Ascending aorta (tissue), 2 donors: ENCODE data around the gene AFF3. TPM values are rescaled to one million over a fixed set of nuclear protein-coding genes. Genes with fewer than 3 reads are reported as not detected.
"Not testable (repeated sequence)": the region's sequence is repeated elsewhere in the genome, so short reads cannot be mapped to it uniquely, and the experiment has no call there.

Experiments used
- DNase-seq, 2 donors: peaks; one replicate each; pipeline ENCODE4 v3.0.0-alpha.2; 2019; ENCODE audit warnings: low spot score in 2 of 2
- H3K27ac ChIP-seq, 2 donors: fragments of 200-600 bp; sonication (generic); one replicate each; pipeline ENCODE4 v1.5.1; 2016 to 2017; ENCODE audit warnings: mild to moderate bottlenecking in 1 of 2
- H3K27me3 ChIP-seq: fragments of 200-600 bp; sonication (generic); one replicate; pipeline ENCODE4 v1.5.1; 2017
- H3K36me3 ChIP-seq, 2 donors: fragments of 200-600 bp; sonication (generic); one replicate each; pipeline ENCODE4 v1.5.1; 2016
- H3K4me1 ChIP-seq, 2 donors: fragments of 200-600 bp; sonication (generic); one replicate each; pipeline ENCODE4 v1.5.1; 2016 to 2017; ENCODE audit warnings: mild to moderate bottlenecking in 1 of 2
- H3K4me3 ChIP-seq, 2 donors: fragments of 200-600 bp; sonication (generic); one replicate each; pipeline ENCODE4 v1.5.1; 2016 to 2017; ENCODE audit warnings: mild to moderate bottlenecking in 1 of 2
- H3K9me3 ChIP-seq, 2 donors: fragments of 200-600 bp; sonication (generic); one replicate each; pipeline ENCODE4 v1.5.1; 2016
- intact Hi-C: fragments of 100-400 bp; cut with DNase I; formaldehyde crosslinking; loops from one replicate; pipeline ENCODE4 v1.15.1; 2023
- total RNA-seq: library from RNA; depleted of rRNA; stranded (reverse); fragments of >200 nt; gene quantifications from one replicate; pipeline ENCODE4 v1.1.0, GENCODE V29; 2016
- TF ChIP-seq, protein P1 (sequence below), 3 experiments: fragments of 200-600 bp in 2 of 3; fragments of 450-650 bp in 1 of 3; sonication (generic) in 2 of 3; IDR thresholded peaks; one replicate each; pipeline ENCODE4 v1.5.1; 2016 to 2019; ENCODE audit warnings: antibody characterized with exemption in 3 of 3, mild to moderate bottlenecking in 1 of 3, moderate library complexity in 1 of 3

The AFF3 gene
- total RNA-seq, 1 donor from 2014 or later = 7.1 TPM

GRCh38 chr2:99779276-99779675, 363.1 kb downstream of the AFF3 start:
- peaks cover 0 to 7% of the 10 kb centered on the region in 2 donors for H3K9me3 ChIP-seq
- DNase-seq = no peak
- intact Hi-C loops = no loop called here
- H3K4me1 ChIP-seq = no peaks in the 10 kb centered on the region
- TF ChIP-seq, protein P1, sequence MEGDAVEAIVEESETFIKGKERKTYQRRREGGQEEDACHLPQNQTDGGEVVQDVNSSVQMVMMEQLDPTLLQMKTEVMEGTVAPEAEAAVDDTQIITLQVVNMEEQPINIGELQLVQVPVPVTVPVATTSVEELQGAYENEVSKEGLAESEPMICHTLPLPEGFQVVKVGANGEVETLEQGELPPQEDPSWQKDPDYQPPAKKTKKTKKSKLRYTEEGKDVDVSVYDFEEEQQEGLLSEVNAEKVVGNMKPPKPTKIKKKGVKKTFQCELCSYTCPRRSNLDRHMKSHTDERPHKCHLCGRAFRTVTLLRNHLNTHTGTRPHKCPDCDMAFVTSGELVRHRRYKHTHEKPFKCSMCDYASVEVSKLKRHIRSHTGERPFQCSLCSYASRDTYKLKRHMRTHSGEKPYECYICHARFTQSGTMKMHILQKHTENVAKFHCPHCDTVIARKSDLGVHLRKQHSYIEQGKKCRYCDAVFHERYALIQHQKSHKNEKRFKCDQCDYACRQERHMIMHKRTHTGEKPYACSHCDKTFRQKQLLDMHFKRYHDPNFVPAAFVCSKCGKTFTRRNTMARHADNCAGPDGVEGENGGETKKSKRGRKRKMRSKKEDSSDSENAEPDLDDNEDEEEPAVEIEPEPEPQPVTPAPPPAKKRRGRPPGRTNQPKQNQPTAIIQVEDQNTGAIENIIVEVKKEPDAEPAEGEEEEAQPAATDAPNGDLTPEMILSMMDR (IDR thresholded peaks at IDR 0.05) = no peak
- H3K4me3 ChIP-seq = no peak overlapping the region
- H3K27ac ChIP-seq = no peak overlapping the region
- H3K36me3 ChIP-seq = no peaks in the 10 kb centered on the region
- no peaks in the 10 kb centered on the region for H3K27me3 ChIP-seq

DNA sequence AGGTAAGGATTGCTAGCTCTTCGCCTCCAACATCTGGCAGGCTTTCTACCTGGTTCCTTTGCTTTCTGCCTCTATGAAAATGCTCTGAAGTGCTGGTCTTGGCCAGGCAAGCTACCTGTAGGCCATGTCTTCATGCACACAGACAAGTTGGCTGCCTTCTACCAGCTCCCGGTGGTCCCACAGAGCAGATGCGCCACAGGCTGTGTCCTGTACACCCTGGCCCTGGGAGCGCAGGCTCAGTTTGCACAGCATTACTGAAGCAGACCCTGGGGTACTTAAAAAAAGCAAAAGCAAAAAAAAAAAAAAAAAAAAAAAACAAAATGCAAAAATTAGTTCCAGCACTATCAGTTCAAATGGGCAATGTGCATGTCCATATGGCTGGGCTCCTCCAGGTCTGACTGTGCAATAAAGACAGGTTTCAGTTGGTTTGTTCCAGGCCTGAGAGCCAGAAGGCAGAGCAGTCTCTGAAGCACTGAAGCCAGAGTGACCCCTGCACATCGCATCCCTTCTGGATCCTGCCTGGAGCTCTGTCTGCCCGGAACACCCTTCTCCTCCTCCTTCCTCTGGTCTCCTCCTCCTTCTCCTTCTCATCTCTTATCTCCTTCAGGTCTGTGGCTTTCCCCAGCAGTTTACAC, 364.6 kb downstream of the AFF3 start:
- intact Hi-C loops = no loop called here
- H3K4me3 ChIP-seq = no peak overlapping the region

GRCh38 chr2:99776906-99777646, 365.3 kb downstream of the AFF3 start:
- TF ChIP-seq, protein P1 (IDR thresholded peaks at IDR 0.05) = no peak
- H3K4me1 ChIP-seq = no peaks in the 10 kb centered on the region
- H3K27ac ChIP-seq = no peak overlapping the region
- intact Hi-C loops = no loop called here
- no peaks in the 10 kb centered on the region for H3K27me3 ChIP-seq
- H3K4me3 ChIP-seq = no peak overlapping the region
- peaks cover 0 to 7% of the 10 kb centered on the region in 2 donors for H3K9me3 ChIP-seq
- no peak for DNase-seq
- no peaks in the 10 kb centered on the region for H3K36me3 ChIP-seq

More for the DNA sequence above, 364.6 kb downstream of the AFF3 start:
- H3K27me3 ChIP-seq = no peaks in the 10 kb centered on the region
- TF ChIP-seq, protein P1 (IDR thresholded peaks at IDR 0.05) = no peak
- no peak overlapping the region for H3K27ac ChIP-seq
- H3K9me3 ChIP-seq = peaks cover 0 to 7% of the 10 kb centered on the region in 2 donors
- no peaks in the 10 kb centered on the region for H3K4me1 ChIP-seq
- no peak for DNase-seq
- H3K36me3 ChIP-seq = no peaks in the 10 kb centered on the region

DNA sequence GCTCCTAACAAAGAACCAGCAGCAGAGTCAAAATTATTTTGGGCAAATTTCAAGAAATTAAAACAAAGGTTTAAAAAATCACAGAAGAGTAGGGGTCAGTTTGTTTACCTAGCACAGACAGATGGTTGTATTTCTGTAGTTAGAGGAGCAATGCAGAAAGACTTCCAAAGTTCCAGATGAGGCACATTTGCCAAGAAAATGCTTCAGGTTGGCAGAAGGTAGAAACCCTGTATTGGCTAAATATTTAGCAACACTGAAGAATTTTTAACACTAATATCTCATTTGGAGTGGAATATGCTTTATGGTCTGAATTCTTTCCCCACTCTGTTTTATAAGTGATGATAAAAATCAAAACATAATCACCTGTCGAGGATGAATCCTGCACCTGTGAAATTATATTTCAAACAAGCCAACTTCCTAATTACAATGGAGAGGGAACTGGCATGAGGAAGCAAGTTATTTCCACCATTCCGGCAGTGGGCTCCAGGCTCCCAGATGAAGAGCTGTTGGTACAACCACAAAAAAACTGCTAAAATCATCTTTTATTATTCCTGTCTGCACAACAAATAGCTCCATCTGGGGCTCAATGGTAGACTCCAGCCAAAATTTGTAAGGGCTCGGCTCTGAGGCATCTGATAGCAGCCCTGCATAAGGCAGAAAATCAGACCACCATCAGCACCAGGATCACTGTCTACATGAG, 366.0 kb downstream of the AFF3 start:
- no peaks in the 10 kb centered on the region for H3K27me3 ChIP-seq
- H3K4me3 ChIP-seq = no peak overlapping the region
- TF ChIP-seq, protein P1 (IDR thresholded peaks at IDR 0.05) = no peak
- peaks cover 0 to 7% of the 10 kb centered on the region in 2 donors for H3K9me3 ChIP-seq
- H3K27ac ChIP-seq = no peak overlapping the region
- H3K4me1 ChIP-seq = no peaks in the 10 kb centered on the region
- intact Hi-C loops = no loop called here
- DNase-seq = no peak
- no peaks in the 10 kb centered on the region for H3K36me3 ChIP-seq

GRCh38 chr2:99775585-99775984, 366.8 kb downstream of the AFF3 start:
- no peak overlapping the region for H3K4me3 ChIP-seq
- H3K4me1 ChIP-seq = no peaks in the 10 kb centered on the region
- H3K36me3 ChIP-seq = no peaks in the 10 kb centered on the region
- H3K9me3 ChIP-seq = peaks cover 0 to 7% of the 10 kb centered on the region in 2 donors
- intact Hi-C loops = no loop called here
- TF ChIP-seq, protein P1 (IDR thresholded peaks at IDR 0.05) = no peak
- H3K27me3 ChIP-seq = no peaks in the 10 kb centered on the region
- H3K27ac ChIP-seq = no peak overlapping the region
- DNase-seq = no peak

- H3K36me3 ChIP-seq, H3K27me3 ChIP-seq, intact Hi-C loops, H3K9me3 ChIP-seq, H3K4me1 ChIP-seq, H3K27ac ChIP-seq, H3K4me3 ChIP-seq, DNase-seq: not testable (repeated sequence)
Observed at GRCh38 chr2:99773642-99774041, 368.7 kb downstream of the AFF3 start.
